Measurements from ENCODE around the gene ZBTB46.
A peak's percentile ranks its signal among the peaks of the same experiment; 100 is the strongest.

Gene ZBTB46

DNA sequence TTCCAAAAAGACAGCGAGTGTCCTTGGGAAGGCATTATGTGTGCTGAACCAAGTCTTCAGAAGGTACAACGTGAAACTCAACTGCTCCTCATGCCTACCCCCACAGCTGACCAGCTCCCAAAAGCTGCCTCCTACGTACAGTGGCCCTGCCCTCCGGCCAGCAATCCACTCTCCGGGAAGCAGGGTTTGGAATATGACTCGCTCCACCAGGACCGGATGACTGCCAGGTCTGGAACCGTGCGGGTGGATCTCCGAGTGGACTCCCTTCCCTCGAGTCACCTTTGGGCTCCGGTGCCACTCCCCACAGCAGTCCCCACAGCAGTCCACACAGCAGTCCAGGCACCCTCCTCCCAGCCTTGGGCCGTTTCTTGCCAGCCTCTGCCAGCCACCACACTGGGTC is 4.3 kb downstream of the ZBTB46 start:
- Mint-ChIP-seq H3K27ac (no peak overlapping the region), H3K27me3 (ENCODE audit: low read depth) (peaks cover 18% of the 10 kb centered on the region), H3K36me3 (ENCODE audit: low read depth) (peaks cover 22% of the 10 kb centered on the region), H3K4me1 (peaks cover 44% of the 10 kb centered on the region), H3K9me3 (no peaks in the 10 kb centered on the region), H3K4me3 (peak overlapping the region in 1 of 3 experiments; percentile 15)
- TF ChIP-seq, protein P1, sequence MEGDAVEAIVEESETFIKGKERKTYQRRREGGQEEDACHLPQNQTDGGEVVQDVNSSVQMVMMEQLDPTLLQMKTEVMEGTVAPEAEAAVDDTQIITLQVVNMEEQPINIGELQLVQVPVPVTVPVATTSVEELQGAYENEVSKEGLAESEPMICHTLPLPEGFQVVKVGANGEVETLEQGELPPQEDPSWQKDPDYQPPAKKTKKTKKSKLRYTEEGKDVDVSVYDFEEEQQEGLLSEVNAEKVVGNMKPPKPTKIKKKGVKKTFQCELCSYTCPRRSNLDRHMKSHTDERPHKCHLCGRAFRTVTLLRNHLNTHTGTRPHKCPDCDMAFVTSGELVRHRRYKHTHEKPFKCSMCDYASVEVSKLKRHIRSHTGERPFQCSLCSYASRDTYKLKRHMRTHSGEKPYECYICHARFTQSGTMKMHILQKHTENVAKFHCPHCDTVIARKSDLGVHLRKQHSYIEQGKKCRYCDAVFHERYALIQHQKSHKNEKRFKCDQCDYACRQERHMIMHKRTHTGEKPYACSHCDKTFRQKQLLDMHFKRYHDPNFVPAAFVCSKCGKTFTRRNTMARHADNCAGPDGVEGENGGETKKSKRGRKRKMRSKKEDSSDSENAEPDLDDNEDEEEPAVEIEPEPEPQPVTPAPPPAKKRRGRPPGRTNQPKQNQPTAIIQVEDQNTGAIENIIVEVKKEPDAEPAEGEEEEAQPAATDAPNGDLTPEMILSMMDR (IDR thresholded peaks at IDR 0.05; ENCODE audit: unreplicated experiment in 3 of 3) = no peak

DNA sequence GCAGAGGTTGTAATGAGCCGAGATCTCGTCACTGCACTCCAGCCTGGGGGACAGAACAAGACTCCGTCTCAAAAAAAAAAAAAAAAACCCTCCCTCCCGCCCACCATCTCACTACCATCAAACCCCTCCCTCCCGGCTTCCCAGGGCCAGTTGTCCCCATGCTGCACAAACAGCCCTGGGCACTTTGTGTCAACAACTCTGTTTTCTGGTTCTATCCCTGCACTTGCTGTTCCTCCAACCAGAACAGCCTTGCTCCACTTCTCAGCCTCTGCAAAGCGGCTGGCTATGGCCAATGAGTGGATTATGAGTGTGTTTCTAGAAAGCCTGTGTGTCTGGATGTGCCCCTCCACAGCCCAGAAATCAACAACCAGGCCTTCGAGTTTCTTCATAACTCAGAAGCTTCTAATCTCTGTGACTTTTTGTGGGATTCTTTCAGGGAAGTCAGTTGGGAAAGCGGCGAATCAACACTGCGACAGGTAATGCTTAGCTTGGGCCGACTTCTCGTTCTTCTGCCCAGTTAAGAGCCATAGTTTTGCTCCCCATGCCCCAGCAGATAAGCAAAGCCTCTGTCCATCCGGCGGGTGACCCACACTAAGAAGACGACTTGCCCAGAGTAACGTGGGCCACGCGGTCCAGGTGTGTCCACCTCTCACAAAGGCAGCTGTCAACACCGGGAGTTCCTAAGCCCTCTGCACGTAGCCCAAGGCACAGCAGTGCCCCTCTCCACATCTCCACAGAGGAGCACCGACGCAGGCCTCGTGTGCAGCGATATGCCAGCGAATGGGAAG is 5.5 kb downstream of the ZBTB46 start:
- Mint-ChIP-seq H3K4me3 (peak overlapping the region; percentile 15 to 47 (median 17)), H3K27me3 (ENCODE audit: low read depth) (peaks cover 18% of the 10 kb centered on the region), H3K27ac (peak overlapping the region; percentile 10 to 44 (median 33)), H3K4me1 (peaks cover 45% of the 10 kb centered on the region), H3K9me3 (no peaks in the 10 kb centered on the region), H3K36me3 (ENCODE audit: low read depth) (peaks cover 24% of the 10 kb centered on the region)
- TF ChIP-seq, protein P1 (IDR thresholded peaks at IDR 0.05; ENCODE audit: unreplicated experiment in 3 of 3) = no peak

DNA sequence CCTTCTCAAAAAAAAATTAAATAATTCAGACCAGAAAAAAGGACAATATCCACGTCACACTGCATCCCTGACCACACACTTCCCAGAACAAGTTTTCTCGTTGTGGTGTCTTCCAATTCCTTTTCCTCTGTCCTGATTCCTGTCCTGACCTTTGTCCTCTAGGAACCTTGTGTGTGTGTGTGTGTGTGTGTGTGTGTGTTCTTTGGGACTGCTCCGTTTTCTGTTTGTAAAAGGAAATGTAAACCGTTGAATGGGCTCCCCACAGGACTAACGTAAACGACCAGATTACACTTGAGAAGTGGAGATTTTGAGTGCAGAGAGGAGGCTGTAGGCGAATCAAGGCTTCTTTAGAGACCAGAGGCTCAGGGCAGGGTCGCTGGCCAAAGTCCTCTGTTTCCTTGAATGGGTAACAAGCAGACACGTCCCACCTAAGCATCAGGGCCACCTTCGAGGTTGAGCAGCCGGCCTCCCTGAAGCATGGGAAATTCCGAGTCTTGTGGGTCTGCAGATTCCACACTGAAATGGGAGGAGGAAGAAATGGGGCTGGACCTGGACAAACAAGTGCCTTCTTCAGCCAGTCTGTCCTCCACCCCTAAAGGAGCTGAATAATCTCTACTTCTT is 7.3 kb downstream of the ZBTB46 start:
- Mint-ChIP-seq H3K36me3 (ENCODE audit: low read depth) (peaks cover 24% of the 10 kb centered on the region), H3K4me3 (peak overlapping the region in 1 of 3 experiments; percentile 25), H3K27ac (peak overlapping the region in 2 of 3 experiments; percentile 28 to 62), H3K27me3 (ENCODE audit: low read depth) (peaks cover 8% of the 10 kb centered on the region), H3K9me3 (no peaks in the 10 kb centered on the region), H3K4me1 (peaks cover 37% of the 10 kb centered on the region)
- TF ChIP-seq, protein P1 (IDR thresholded peaks at IDR 0.05; ENCODE audit: unreplicated experiment in 3 of 3) = no peak

DNA sequence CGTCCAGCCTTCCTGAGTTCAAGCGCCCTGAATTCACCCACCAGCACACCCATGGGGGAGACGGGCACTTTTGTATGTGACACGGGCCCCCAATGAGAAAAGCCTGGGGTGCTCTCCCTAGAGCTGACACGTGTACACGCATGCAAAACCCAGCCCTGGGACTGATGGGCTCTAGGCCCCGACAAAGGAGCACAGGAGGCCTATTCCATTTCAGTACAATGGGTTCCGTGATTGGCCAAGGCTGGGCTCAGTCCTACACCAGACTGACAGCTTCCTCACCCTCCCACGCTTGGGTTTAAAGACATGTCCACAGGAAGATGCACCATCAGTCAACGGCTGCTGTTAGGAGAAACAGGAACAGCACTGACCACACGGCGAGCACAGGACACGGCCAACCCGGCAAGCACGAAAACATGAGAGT is 8.8 kb downstream of the ZBTB46 start:
- Mint-ChIP-seq H3K9me3 (no peaks in the 10 kb centered on the region), H3K27me3 (ENCODE audit: low read depth) (peaks cover 8% of the 10 kb centered on the region), H3K4me1 (peaks cover 29% of the 10 kb centered on the region), H3K36me3 (ENCODE audit: low read depth) (peaks cover 24% of the 10 kb centered on the region), H3K27ac (peak overlapping the region in 1 of 3 experiments; percentile 47), H3K4me3 (no peak overlapping the region)
- TF ChIP-seq, protein P1 (IDR thresholded peaks at IDR 0.05; ENCODE audit: unreplicated experiment in 3 of 3) = no peak

DNA sequence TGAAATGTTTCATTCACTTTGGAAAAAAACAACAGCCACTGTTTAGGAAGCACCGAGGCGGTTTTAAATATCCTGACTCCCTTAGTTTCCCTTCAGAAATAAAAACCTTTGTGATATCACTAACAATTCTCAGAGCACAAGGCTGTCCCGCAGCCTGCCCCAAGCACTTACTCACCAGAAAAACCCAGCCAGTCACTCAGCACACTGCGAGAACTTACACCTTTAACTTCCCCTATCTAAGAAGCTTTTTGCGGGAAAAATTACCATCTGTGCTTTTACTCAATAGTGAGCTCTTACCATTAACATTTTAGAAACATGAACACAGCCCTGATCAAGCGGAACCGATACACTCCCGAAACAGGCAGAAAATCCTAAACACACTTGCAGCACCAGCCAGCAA is 9.3 kb downstream of the ZBTB46 start:
- no peak overlapping the region for H3K27ac Mint-ChIP-seq
- peaks cover 29% of the 10 kb centered on the region for H3K4me1 Mint-ChIP-seq
- TF ChIP-seq, protein P1 (IDR thresholded peaks at IDR 0.05; ENCODE audit: unreplicated experiment in 3 of 3) = no peak
- no peaks in the 10 kb centered on the region for H3K9me3 Mint-ChIP-seq
- peaks cover 24% of the 10 kb centered on the region for H3K36me3 Mint-ChIP-seq (ENCODE audit: low read depth)
- H3K27me3 Mint-ChIP-seq (ENCODE audit: low read depth) = peaks cover 8% of the 10 kb centered on the region
- no peak overlapping the region for H3K4me3 Mint-ChIP-seq

All from nephron (organoid).